ENCODE results near the gene GANAB. TPM values are rescaled to one million over a fixed set of nuclear protein-coding genes. Genes with fewer than 3 reads are reported as not detected.

GANAB gene
- total and polyA plus RNA-seq, 2 of the 13 experiments (the other 11 are each of a cell fraction or from before 2014, with no cell fraction given), result 99.5 to 234 TPM

DNA sequence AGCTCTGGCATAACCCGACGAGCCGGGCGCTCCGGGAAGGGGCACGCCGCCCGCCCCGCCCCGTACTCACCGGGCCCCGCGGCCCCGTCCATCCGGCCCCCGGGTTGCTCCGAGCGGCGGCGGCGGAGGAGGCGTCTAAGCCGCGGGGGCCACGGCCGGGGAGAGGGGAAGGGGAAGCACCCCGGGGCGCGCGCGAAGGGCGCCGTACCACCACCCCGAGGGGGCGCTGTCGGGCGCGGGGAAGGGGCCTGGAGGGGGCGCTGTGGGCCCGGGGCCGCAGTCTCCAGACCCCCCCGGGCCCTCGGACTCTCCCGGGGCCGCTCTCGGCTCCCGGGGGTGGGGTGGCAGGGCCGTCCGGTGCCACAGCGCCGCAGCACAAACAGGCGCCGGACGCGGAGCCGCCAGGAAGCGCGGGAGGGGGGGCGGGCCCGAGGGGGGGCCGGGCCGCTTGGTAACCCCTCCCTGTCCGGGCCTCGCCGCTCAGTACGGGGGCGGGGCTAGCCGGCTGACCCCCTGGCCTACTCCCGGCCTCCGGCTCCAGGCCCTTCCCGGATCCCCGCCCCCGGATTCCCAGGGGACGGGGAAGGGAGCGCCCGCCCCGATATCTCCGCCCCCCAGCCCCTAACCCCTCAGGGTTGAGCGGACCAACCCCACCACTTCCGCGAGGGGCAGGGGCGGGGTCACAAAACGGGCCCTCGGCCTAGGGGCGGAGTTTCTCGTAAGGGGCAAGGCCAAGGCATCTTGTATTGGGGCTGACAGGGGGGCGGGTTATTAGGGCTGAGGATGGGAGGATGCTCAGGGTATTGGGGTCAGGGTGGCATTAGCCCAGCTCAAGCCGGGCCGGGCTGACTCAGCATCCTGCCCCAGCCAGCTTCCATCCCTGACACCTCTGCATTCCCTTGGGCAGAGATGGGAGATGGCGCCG, 33.8 kb downstream of the GANAB start, which contains the start of the genes EML3 and ROM1 (continued):
- TF ChIP-seq, protein P1, sequence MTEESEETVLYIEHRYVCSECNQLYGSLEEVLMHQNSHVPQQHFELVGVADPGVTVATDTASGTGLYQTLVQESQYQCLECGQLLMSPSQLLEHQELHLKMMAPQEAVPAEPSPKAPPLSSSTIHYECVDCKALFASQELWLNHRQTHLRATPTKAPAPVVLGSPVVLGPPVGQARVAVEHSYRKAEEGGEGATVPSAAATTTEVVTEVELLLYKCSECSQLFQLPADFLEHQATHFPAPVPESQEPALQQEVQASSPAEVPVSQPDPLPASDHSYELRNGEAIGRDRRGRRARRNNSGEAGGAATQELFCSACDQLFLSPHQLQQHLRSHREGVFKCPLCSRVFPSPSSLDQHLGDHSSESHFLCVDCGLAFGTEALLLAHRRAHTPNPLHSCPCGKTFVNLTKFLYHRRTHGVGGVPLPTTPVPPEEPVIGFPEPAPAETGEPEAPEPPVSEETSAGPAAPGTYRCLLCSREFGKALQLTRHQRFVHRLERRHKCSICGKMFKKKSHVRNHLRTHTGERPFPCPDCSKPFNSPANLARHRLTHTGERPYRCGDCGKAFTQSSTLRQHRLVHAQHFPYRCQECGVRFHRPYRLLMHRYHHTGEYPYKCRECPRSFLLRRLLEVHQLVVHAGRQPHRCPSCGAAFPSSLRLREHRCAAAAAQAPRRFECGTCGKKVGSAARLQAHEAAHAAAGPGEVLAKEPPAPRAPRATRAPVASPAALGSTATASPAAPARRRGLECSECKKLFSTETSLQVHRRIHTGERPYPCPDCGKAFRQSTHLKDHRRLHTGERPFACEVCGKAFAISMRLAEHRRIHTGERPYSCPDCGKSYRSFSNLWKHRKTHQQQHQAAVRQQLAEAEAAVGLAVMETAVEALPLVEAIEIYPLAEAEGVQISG (CRISPR knock-in tag; IDR thresholded peaks at IDR 0.05), result peak; percentile 67; the same call in 1 of the 2 replicates
- TF ChIP-seq ZNF768 (CRISPR knock-in tag; IDR thresholded peaks at IDR 0.05), result 0 out of 2 replicates have a peak, but pooled peaks have one; percentile 11
- TF ChIP-seq, protein P2, sequence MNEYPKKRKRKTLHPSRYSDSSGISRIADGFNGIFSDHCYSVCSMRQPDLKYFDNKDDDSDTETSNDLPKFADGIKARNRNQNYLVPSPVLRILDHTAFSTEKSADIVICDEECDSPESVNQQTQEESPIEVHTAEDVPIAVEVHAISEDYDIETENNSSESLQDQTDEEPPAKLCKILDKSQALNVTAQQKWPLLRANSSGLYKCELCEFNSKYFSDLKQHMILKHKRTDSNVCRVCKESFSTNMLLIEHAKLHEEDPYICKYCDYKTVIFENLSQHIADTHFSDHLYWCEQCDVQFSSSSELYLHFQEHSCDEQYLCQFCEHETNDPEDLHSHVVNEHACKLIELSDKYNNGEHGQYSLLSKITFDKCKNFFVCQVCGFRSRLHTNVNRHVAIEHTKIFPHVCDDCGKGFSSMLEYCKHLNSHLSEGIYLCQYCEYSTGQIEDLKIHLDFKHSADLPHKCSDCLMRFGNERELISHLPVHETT (CRISPR knock-in tag; conservative IDR thresholded peaks at IDR 0.05), result peak; percentile 82; the same call in 1 of the 2 replicates
- TF ChIP-seq ZNF337 (CRISPR knock-in tag; IDR thresholded peaks at IDR 0.05; ENCODE audit: borderline replicate concordance, low read depth), result 0 out of 2 replicates have a peak, but pooled peaks have one; percentile 28
- TF ChIP-seq ELF1 (CRISPR knock-in tag; IDR thresholded peaks at IDR 0.05), result peak; percentile 43; the same call in 1 of the 2 replicates
- TF ChIP-seq, protein P3, sequence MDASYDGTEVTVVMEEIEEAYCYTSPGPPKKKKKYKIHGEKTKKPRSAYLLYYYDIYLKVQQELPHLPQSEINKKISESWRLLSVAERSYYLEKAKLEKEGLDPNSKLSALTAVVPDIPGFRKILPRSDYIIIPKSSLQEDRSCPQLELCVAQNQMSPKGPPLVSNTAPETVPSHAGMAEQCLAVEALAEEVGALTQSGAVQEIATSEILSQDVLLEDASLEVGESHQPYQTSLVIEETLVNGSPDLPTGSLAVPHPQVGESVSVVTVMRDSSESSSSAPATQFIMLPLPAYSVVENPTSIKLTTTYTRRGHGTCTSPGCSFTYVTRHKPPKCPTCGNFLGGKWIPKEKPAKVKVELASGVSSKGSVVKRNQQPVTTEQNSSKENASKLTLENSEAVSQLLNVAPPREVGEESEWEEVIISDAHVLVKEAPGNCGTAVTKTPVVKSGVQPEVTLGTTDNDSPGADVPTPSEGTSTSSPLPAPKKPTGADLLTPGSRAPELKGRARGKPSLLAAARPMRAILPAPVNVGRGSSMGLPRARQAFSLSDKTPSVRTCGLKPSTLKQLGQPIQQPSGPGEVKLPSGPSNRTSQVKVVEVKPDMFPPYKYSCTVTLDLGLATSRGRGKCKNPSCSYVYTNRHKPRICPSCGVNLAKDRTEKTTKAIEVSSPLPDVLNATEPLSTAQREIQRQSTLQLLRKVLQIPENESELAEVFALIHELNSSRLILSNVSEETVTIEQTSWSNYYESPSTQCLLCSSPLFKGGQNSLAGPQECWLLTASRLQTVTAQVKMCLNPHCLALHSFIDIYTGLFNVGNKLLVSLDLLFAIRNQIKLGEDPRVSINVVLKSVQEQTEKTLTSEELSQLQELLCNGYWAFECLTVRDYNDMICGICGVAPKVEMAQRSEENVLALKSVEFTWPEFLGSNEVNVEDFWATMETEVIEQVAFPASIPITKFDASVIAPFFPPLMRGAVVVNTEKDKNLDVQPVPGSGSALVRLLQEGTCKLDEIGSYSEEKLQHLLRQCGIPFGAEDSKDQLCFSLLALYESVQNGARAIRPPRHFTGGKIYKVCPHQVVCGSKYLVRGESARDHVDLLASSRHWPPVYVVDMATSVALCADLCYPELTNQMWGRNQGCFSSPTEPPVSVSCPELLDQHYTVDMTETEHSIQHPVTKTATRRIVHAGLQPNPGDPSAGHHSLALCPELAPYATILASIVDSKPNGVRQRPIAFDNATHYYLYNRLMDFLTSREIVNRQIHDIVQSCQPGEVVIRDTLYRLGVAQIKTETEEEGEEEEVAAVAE (CRISPR knock-in tag; IDR thresholded peaks at IDR 0.05; ENCODE audit: borderline replicate concordance), result 0 out of 2 replicates have a peak, but pooled peaks have one; percentile 39
- TF ChIP-seq POLR2A (IDR thresholded peaks at IDR 0.05; ENCODE audit: insufficient read depth in 1 of 2, low read depth in 2 of 2, low read length in 2 of 2), result peak in 1 of 2 experiments; percentile 19; a peak in 1 of 4 replicates
- TF ChIP-seq ZFY (CRISPR knock-in tag; IDR thresholded peaks at IDR 0.05), result peak; percentile 48; the same call in 1 of the 2 replicates
- no peak for TF ChIP-seq THAP7 (CRISPR knock-in tag; IDR thresholded peaks at IDR 0.05)
- TF ChIP-seq ZNF414 (CRISPR knock-in tag; IDR thresholded peaks at IDR 0.05), result peak; percentile 24; the same call in 1 of the 2 replicates
- 0 out of 2 replicates have a peak, but pooled peaks have one; percentile 17 for TF ChIP-seq KLF6 (CRISPR knock-in tag; IDR thresholded peaks at IDR 0.05)
- TF ChIP-seq, protein P4, sequence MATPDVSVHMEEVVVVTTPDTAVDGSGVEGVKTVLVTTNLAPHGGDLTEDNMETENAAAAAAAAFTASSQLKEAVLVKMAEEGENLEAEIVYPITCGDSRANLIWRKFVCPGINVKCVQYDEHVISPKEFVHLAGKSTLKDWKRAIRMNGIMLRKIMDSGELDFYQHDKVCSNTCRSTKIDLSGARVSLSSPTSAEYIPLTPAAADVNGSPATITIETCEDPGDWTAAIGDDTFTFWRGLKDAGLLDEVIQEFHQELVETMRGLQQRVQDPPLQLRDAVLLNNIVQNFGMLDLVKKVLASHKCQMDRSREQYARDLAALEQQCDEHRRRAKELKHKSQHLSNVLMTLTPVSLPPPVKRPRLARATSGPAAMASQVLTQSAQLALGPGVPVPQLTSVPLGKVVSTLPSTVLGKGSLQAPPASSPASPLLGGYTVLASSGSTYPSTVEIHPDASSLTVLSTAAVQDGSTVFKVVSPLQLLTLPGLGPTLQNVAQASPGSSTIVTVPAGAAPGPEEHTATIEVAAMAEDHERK (CRISPR knock-in tag; IDR thresholded peaks at IDR 0.05; ENCODE audit: low read depth), result no peak
- TF ChIP-seq ZFP82 (CRISPR knock-in tag; IDR thresholded peaks at IDR 0.05; ENCODE audit: borderline replicate concordance), result 0 out of 2 replicates have a peak, but pooled peaks have one; percentile 36
- TF ChIP-seq THAP11 (CRISPR knock-in tag; IDR thresholded peaks at IDR 0.05), result 0 out of 2 replicates have a peak, but pooled peaks have one; percentile 24
- peak; percentile 54; the same call in 1 of the 2 replicates for TF ChIP-seq RBFOX2 (IDR thresholded peaks at IDR 0.05; ENCODE audit: low read depth, low read length)
